ENCODE data around the gene DUSP8.
"Not testable (repeated sequence)": the region's sequence is repeated elsewhere in the genome, so short reads cannot be mapped to it uniquely, and the experiment has no call there.

Gene DUSP8

GRCh38 chr11:1513326-1514296 lies 58.5 kb downstream of the DUSP8 start:
- no peaks in the 10 kb centered on the region for H3K4me1 ChIP-seq (ENCODE audit: insufficient read depth, low read length, poor library complexity, severe bottlenecking)
- H3K36me3 ChIP-seq (ENCODE audit: insufficient read depth, low read length) = no peaks in the 10 kb centered on the region
- TF ChIP-seq, protein P1, sequence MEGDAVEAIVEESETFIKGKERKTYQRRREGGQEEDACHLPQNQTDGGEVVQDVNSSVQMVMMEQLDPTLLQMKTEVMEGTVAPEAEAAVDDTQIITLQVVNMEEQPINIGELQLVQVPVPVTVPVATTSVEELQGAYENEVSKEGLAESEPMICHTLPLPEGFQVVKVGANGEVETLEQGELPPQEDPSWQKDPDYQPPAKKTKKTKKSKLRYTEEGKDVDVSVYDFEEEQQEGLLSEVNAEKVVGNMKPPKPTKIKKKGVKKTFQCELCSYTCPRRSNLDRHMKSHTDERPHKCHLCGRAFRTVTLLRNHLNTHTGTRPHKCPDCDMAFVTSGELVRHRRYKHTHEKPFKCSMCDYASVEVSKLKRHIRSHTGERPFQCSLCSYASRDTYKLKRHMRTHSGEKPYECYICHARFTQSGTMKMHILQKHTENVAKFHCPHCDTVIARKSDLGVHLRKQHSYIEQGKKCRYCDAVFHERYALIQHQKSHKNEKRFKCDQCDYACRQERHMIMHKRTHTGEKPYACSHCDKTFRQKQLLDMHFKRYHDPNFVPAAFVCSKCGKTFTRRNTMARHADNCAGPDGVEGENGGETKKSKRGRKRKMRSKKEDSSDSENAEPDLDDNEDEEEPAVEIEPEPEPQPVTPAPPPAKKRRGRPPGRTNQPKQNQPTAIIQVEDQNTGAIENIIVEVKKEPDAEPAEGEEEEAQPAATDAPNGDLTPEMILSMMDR (conservative IDR thresholded peaks at IDR 0.05; ENCODE audit: low read length) = no peak
- TF ChIP-seq EZH2phosphoT487 (IDR thresholded peaks at IDR 0.05; ENCODE audit: borderline replicate concordance) = no peak
- H3F3A ChIP-seq (ENCODE audit: low read depth) = no peaks in the 10 kb centered on the region
- H3K9me3 ChIP-seq (ENCODE audit: insufficient read depth, low read depth, low read length) = no peaks in the 10 kb centered on the region
- no peak overlapping the region for H3K4me2 ChIP-seq (ENCODE audit: low read depth, low read length, poor library complexity, severe bottlenecking)
- H3K79me2 ChIP-seq (ENCODE audit: insufficient read depth, low read length) = peaks cover 39% of the 10 kb centered on the region; the same call in 1 of the 2 replicates
- H3K9ac ChIP-seq (ENCODE audit: low read depth, low read length, poor library complexity, severe bottlenecking) = no peak overlapping the region
- H3K4me3 ChIP-seq (ENCODE audit: low read length, poor library complexity, severe bottlenecking) = no peak overlapping the region
- H2AFZ ChIP-seq (ENCODE audit: low read length) = no peak overlapping the region
- no peaks in the 10 kb centered on the region for H3K27me3 ChIP-seq (ENCODE audit: insufficient read depth, low read length, poor library complexity, severe bottlenecking)
- peaks cover 25% of the 10 kb centered on the region for H4K20me1 ChIP-seq (ENCODE audit: insufficient read depth, low read length, poor library complexity, severe bottlenecking)
- H3K9me2 ChIP-seq (replicated peaks; ENCODE audit: low read depth, low read length) = no peaks in the 10 kb centered on the region

- not testable (repeated sequence) for H3K27me3 ChIP-seq (ENCODE audit: insufficient read depth, low read length, poor library complexity, severe bottlenecking); H3F3A ChIP-seq (ENCODE audit: low read depth); H3K4me1 ChIP-seq (ENCODE audit: insufficient read depth, low read length, poor library complexity, severe bottlenecking); H3K4me3 ChIP-seq (ENCODE audit: low read length, poor library complexity, severe bottlenecking); H3K4me2 ChIP-seq (ENCODE audit: low read depth, low read length, poor library complexity, severe bottlenecking); H3K9me3 ChIP-seq (ENCODE audit: insufficient read depth, low read depth, low read length); H3K36me3 ChIP-seq (ENCODE audit: insufficient read depth, low read length); H3K9ac ChIP-seq (ENCODE audit: low read depth, low read length, poor library complexity, severe bottlenecking); H3K9me2 ChIP-seq (replicated peaks; ENCODE audit: low read depth, low read length); H2AFZ ChIP-seq (ENCODE audit: low read length)
- peaks cover 26% of the 10 kb centered on the region for H4K20me1 ChIP-seq (ENCODE audit: insufficient read depth, low read length, poor library complexity, severe bottlenecking)
- peaks cover 43% of the 10 kb centered on the region; the same call in 1 of the 2 replicates for H3K79me2 ChIP-seq (ENCODE audit: insufficient read depth, low read length)
These were observed 59.4 kb downstream of the DUSP8 start for GRCh38 chr11:1512531-1513258.

GRCh38 chr11:1511937-1512496 lies 60.1 kb downstream of the DUSP8 start:
- peaks cover 8% of the 10 kb centered on the region for H3K4me1 ChIP-seq (ENCODE audit: insufficient read depth, low read length, poor library complexity, severe bottlenecking)
- H3K4me2 ChIP-seq (ENCODE audit: low read depth, low read length, poor library complexity, severe bottlenecking) = no peak overlapping the region
- TF ChIP-seq EZH2phosphoT487 (IDR thresholded peaks at IDR 0.05; ENCODE audit: borderline replicate concordance) = no peak
- TF ChIP-seq, protein P1 (conservative IDR thresholded peaks at IDR 0.05; ENCODE audit: low read length) = no peak
- H3K9ac ChIP-seq (ENCODE audit: low read depth, low read length, poor library complexity, severe bottlenecking) = no peak overlapping the region
- no peaks in the 10 kb centered on the region for H3F3A ChIP-seq (ENCODE audit: low read depth)
- no peak overlapping the region for H2AFZ ChIP-seq (ENCODE audit: low read length)
- H3K79me2 ChIP-seq (ENCODE audit: insufficient read depth, low read length) = peaks cover 50% of the 10 kb centered on the region; the same call in 1 of the 2 replicates
- no peaks in the 10 kb centered on the region for H3K36me3 ChIP-seq (ENCODE audit: insufficient read depth, low read length)
- H3K4me3 ChIP-seq (ENCODE audit: low read length, poor library complexity, severe bottlenecking) = no peak overlapping the region
- no peaks in the 10 kb centered on the region for H3K9me2 ChIP-seq (replicated peaks; ENCODE audit: low read depth, low read length)
- peaks cover 32% of the 10 kb centered on the region for H4K20me1 ChIP-seq (ENCODE audit: insufficient read depth, low read length, poor library complexity, severe bottlenecking)
- H3K27me3 ChIP-seq (ENCODE audit: insufficient read depth, low read length, poor library complexity, severe bottlenecking) = no peaks in the 10 kb centered on the region
- H3K9me3 ChIP-seq (ENCODE audit: insufficient read depth, low read depth, low read length) = no peaks in the 10 kb centered on the region
